Endothelial cell of umbilical vein (primary cell): ENCODE results near the gene BCAS3. TPM values are rescaled to one million over a fixed set of nuclear protein-coding genes. Genes with fewer than 3 reads are reported as not detected.

Source experiments
- BruUV-seq: library from RNA; stranded (reverse); fragments of 400-500 nt; replicated peaks from 2 replicates; lab custom pipeline; 2021; lab: Mats Ljungman, UMichigan
- CTCF ChIA-PET: fragments of 300-600, 350-600 bp; sonication (Branson Sonifier 250); formaldehyde crosslinking; loops from one replicate; lab custom pipeline; 2021; ENCODE audit warnings: antibody characterized with exemption, inconsistent platforms; lab: Charles Lee
- POLR2A ChIA-PET: fragments of 300-600, 350-600 bp; sonication (Branson Sonifier 250); formaldehyde crosslinking; loops from one replicate; lab custom pipeline; 2021; ENCODE audit warnings: antibody characterized with exemption, inconsistent platforms; lab: Charles Lee
- DNase-seq: peaks from one replicate; pipeline ENCODE4 v3.0.0-alpha.2; 2011; ENCODE audit warnings: low read depth, low spot score
- FAIRE-seq: peaks from 2 replicates; lab custom pipeline; 2011; peaks lifted over from hg19 to GRCh38; lab: Jason Lieb, UNC
- H2AFZ ChIP-seq: 2 replicates; pipeline ENCODE4 v1.6.0; 2012; ENCODE audit warnings: low read depth, low read length, control low read depth, inconsistent platforms
- H3K27ac ChIP-seq: 2 replicates; pipeline ENCODE4 v1.5.1; 2011; ENCODE audit warnings: low read depth, mild to moderate bottlenecking, control low read depth, low read length, moderate library complexity; ENCODE audit not compliant: insufficient read depth
- H3K27me3 ChIP-seq, 2 experiments: 2 replicates each; pipeline versions ENCODE4 v1.6.0 to v1.6.1; 2011; ENCODE audit warnings: low read length in 2 of 2, mixed read lengths in 1 of 2; ENCODE audit not compliant: control insufficient read depth in 2 of 2, insufficient read depth in 2 of 2
- H3K36me3 ChIP-seq, 2 experiments: 2 replicates in 1 of 2; 3 replicates in 1 of 2; pipeline ENCODE4 v1.5.1; 2011; ENCODE audit warnings: low read length in 2 of 2, mild to moderate bottlenecking in 1 of 2, moderate library complexity in 1 of 2; ENCODE audit not compliant: control insufficient read depth in 2 of 2, insufficient read depth in 2 of 2; ENCODE audit errors: extremely low read depth in 1 of 2
- H3K4me1 ChIP-seq: 3 replicates; pipeline ENCODE4 v1.5.1; 2011; ENCODE audit warnings: mild to moderate bottlenecking, low read length; ENCODE audit not compliant: control insufficient read depth, insufficient read depth; ENCODE audit errors: extremely low read depth
- H3K4me2 ChIP-seq: 2 replicates; pipeline ENCODE4 v1.6.1; 2011; ENCODE audit warnings: low read length, control low read depth, mixed read lengths; ENCODE audit not compliant: insufficient read depth
- H3K4me3 ChIP-seq, 3 experiments: fragments of 200-600 bp in 1 of 3; sonication (generic), shearing (Covaris generic) in 1 of 3; replicated peaks in 1 of 3; 2 replicates each; pipeline ENCODE4 v1.5.1; 2011 to 2016; ENCODE audit warnings: control low read depth in 3 of 3, low read length in 3 of 3, mild to moderate bottlenecking in 2 of 3, inconsistent platforms in 1 of 3, low read depth in 1 of 3, moderate library complexity in 1 of 3; ENCODE audit not compliant: insufficient read depth in 1 of 3
- H3K79me2 ChIP-seq: 2 replicates; pipeline ENCODE4 v1.6.0; 2012; ENCODE audit warnings: low read length, inconsistent platforms; ENCODE audit not compliant: control insufficient read depth, insufficient read depth
- H3K9ac ChIP-seq: replicated peaks from 2 replicates; pipeline ENCODE3; 2011; ENCODE audit warnings: low read length, control low read depth; ENCODE audit not compliant: insufficient read depth; ENCODE audit errors: extremely low read depth
- H3K9me1 ChIP-seq: replicated peaks from 3 replicates; pipeline ENCODE4 v1.6.0; 2011; ENCODE audit warnings: mild to moderate bottlenecking, low read length; ENCODE audit not compliant: control insufficient read depth, insufficient read depth; ENCODE audit errors: extremely low read depth
- H3K9me3 ChIP-seq: replicated peaks from 2 replicates; pipeline ENCODE4 v1.5.1; 2012; ENCODE audit warnings: low read length, inconsistent platforms; ENCODE audit not compliant: control insufficient read depth, insufficient read depth
- H4K20me1 ChIP-seq: replicated peaks from 2 replicates; pipeline ENCODE3; 2011; ENCODE audit warnings: mild to moderate bottlenecking, low read length; ENCODE audit not compliant: control insufficient read depth, insufficient read depth; ENCODE audit errors: extremely low read depth
- CTCF ChIP-seq, 2 donors: IDR thresholded peaks; 1 replicate in 1 of 2; 2 replicates in 1 of 2; pipeline ENCODE4 v1.5.1; 2011; ENCODE audit warnings: low read length in 2 of 2, mild to moderate bottlenecking in 2 of 2, moderate library complexity in 2 of 2, control low read depth in 1 of 2, inconsistent platforms in 1 of 2, low read depth in 1 of 2; ENCODE audit not compliant: insufficient read depth in 1 of 2; ENCODE audit errors: extremely low read depth in 1 of 2
- EZH2 ChIP-seq: IDR thresholded peaks from 2 replicates; pipeline ENCODE4 v1.6.1; 2012; ENCODE audit warnings: borderline replicate concordance, low read depth, mild to moderate bottlenecking, moderate library complexity, low read length, inconsistent platforms; ENCODE audit not compliant: severe bottlenecking
- FOS ChIP-seq: IDR thresholded peaks from 2 replicates; pipeline ENCODE4 v1.6.1; 2011; ENCODE audit warnings: mild to moderate bottlenecking, low read length, moderate library complexity, borderline replicate concordance; ENCODE audit not compliant: insufficient read depth
- GATA2 ChIP-seq: IDR thresholded peaks from 2 replicates; pipeline ENCODE4 v1.7.0; 2011; ENCODE audit warnings: low read depth, mild to moderate bottlenecking, moderate library complexity, mixed read lengths, low read length; ENCODE audit not compliant: insufficient read length, insufficient read depth
- JUN ChIP-seq: IDR thresholded peaks from 2 replicates; pipeline ENCODE4 v1.6.1; 2011; ENCODE audit warnings: borderline replicate concordance, low read depth; ENCODE audit not compliant: insufficient read length, insufficient read depth
- MYC ChIP-seq: IDR thresholded peaks from one replicate; pipeline ENCODE4 v1.6.1; 2011; ENCODE audit warnings: mild to moderate bottlenecking, low read depth, low read length
- POLR2A ChIP-seq: IDR thresholded peaks from 2 replicates; pipeline ENCODE4 v1.6.1; 2012; ENCODE audit warnings: low read depth, mild to moderate bottlenecking, control low read depth, low read length
- POLR2AphosphoS5 ChIP-seq: IDR thresholded peaks from 2 replicates; pipeline ENCODE4 v1.6.1; 2012; ENCODE audit warnings: low read depth, mild to moderate bottlenecking, control low read depth, low read length, moderate library complexity; ENCODE audit not compliant: insufficient read depth
- dilution Hi-C: fragments of 300-500 bp; cut with MboI; formaldehyde crosslinking; loops from one replicate; pipeline ENCODE4 v1.15.0; 2019; ENCODE audit warnings: low sequenced_read_pairs; ENCODE audit not compliant: extremely low pct_ligation_motif_present
- intact Hi-C: fragments of 100-400 bp; cut with micrococcal nuclease; formaldehyde crosslinking; loops from one replicate; pipeline ENCODE4 v1.10.0; 2022
- polyA plus RNA-seq, 4 experiments: library from polyadenylated mRNA; depleted of rRNA in 3 of 4; stranded (reverse) in 3 of 4; unstranded in 1 of 4; fragments of >200 nt; gene quantifications; 2 replicates each; pipeline versions ENCODE4 v1.2.1 to v1.2.3, GENCODE V29; 2011 to 2012; ENCODE audit warnings: missing spikeins in 1 of 4
- total RNA-seq: library from RNA; stranded (reverse); gene quantifications from 2 replicates; pipeline ENCODE4 v1.2.3, GENCODE V29; 2021
- TF ChIP-seq, protein P1 (sequence below): IDR thresholded peaks from 2 replicates; pipeline ENCODE4 v1.6.1; 2011; ENCODE audit not compliant: insufficient read depth, insufficient read length

The BCAS3 gene
- total and polyA plus RNA-seq, 2 donors (not counting 3 experiments of a cell fraction or from before 2014, with no cell fraction given) = 8.2 to 16.0 TPM

GRCh38 chr17:61403801-61404662 lies 726.4 kb downstream of the BCAS3 start:
- no peak overlapping the region for H3K9ac ChIP-seq
- no peaks in the 10 kb centered on the region for H4K20me1 ChIP-seq
- H3K4me2 ChIP-seq = no peak overlapping the region
- ChIA-PET CTCF (interaction anchor here (1.3 to 1.4 kb wide), 2 partner anchors 433 to 683 kb away, joined by 3 to 4 read pairs; no protein-coding TSS in a partner anchor), POLR2A (no interaction called here)
- H3K9me1 ChIP-seq = no peaks in the 10 kb centered on the region
- no peak for FAIRE-seq
- peaks cover 78 to 88% of the 10 kb centered on the region in 2 experiments for H3K27me3 ChIP-seq
- no peak overlapping the region for H3K27ac ChIP-seq
- no peak overlapping the region for H3K4me3 ChIP-seq
- no peak for DNase-seq
- H3K79me2 ChIP-seq = no peaks in the 10 kb centered on the region
- peak; percentile 63 for TF ChIP-seq EZH2
- no peak for TF ChIP-seq JUN
- H3K9me3 ChIP-seq = no peaks in the 10 kb centered on the region
- no peaks in the 10 kb centered on the region for H3K36me3 ChIP-seq
- intact Hi-C loops = no loop called here
- dilution Hi-C loops = no loop called here
- no TSS peak for BruUV-seq
- H2AFZ ChIP-seq = no peak overlapping the region
- H3K4me1 ChIP-seq = no peaks in the 10 kb centered on the region

- no peak for FAIRE-seq
- no peak overlapping the region for H3K27ac ChIP-seq
- no peaks in the 10 kb centered on the region for H3K4me1 ChIP-seq
- intact Hi-C loops (no loop called here), dilution Hi-C loops (no loop called here)
- no peak overlapping the region for H2AFZ ChIP-seq
- ChIA-PET POLR2A (no interaction called here), CTCF (interaction anchor here (1.3 to 1.4 kb wide), 2 partner anchors 433 to 684 kb away, joined by 3 to 4 read pairs; no protein-coding TSS in a partner anchor)
- no peak overlapping the region for H3K4me2 ChIP-seq
- DNase-seq = no peak
- no peaks in the 10 kb centered on the region for H3K36me3 ChIP-seq
- H3K79me2 ChIP-seq = no peaks in the 10 kb centered on the region
- TF ChIP-seq POLR2AphosphoS5 (no peak), FOS (no peak), MYC (no peak), JUN (no peak), POLR2A (no peak), GATA2 (no peak), CTCF (IDR thresholded peaks at IDR 0.05; ENCODE audit: extremely low read depth in 1 of 2, insufficient read depth in 1 of 2, low read depth in 1 of 2, low read length in 2 of 2) (no peak)
- TF ChIP-seq, protein P1, sequence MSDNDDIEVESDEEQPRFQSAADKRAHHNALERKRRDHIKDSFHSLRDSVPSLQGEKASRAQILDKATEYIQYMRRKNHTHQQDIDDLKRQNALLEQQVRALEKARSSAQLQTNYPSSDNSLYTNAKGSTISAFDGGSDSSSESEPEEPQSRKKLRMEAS = no peak
- H3K9me1 ChIP-seq = no peaks in the 10 kb centered on the region
- H4K20me1 ChIP-seq = no peaks in the 10 kb centered on the region
- BruUV-seq = no TSS peak
- no peak overlapping the region for H3K4me3 ChIP-seq
- H3K9me3 ChIP-seq = no peaks in the 10 kb centered on the region
- H3K27me3 ChIP-seq = peaks cover 76 to 88% of the 10 kb centered on the region in 2 experiments
- H3K9ac ChIP-seq = no peak overlapping the region
Observed at GRCh38 chr17:61404663-61404912, 726.9 kb downstream of the BCAS3 start.
